Loucy (cell line): ENCODE data around the gene SLC16A6.
"Not testable (repeated sequence)": the region's sequence is repeated elsewhere in the genome, so short reads cannot be mapped to it uniquely, and the experiment has no call there.

Source experiments
- EZH2phosphoT487 ChIP-seq: fragments of 200-600 bp; IDR thresholded peaks from 2 replicates; pipeline ENCODE4 v1.6.1; 2018; ENCODE audit warnings: antibody characterized with exemption, mild to moderate bottlenecking, moderate library complexity, borderline replicate concordance
- TF ChIP-seq, protein P1 (sequence below): fragments of 200-600 bp; sonication (generic); conservative IDR thresholded peaks from 2 replicates; pipeline ENCODE4 v1.5.1; 2014; ENCODE audit warnings: mild to moderate bottlenecking, antibody characterized with exemption, low read length

DNA sequence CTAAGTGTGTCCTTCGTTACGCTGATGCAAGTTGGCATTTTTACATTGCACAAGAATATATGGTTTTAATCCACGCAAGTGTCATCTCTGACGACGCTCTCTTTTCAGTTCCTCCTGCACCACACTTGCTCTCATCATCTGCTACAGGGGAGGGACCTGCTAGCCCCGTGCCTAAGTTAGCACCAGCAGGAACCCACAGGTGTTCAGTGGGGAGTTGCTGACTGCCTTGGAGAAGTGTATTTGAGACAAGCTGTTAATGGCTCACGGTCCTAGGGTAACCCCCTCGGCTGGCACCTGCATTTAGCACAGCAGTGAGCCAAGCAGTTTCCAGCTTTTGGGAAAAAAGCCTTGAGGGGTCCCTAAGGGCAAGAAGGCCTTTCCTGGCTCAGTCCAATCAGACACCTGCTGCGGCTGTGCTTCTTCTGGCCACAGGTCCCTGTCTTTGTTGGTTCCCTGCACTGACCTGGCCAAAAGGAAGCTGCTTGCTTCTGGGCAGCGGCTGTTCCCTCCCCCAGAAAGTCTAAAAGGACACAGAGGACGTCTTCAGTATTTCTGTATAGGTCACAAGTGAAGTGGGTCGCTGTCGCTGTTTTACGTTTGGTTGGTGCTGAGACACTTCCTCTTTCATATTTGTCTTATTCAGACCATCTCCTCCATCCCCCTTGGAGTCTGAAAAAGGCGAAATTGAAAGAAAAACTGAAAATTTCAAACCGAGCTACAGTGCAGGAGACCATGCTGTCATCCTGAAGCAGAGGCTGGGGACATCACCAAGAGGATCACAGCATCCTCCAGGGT lies 53.4 kb downstream of the SLC16A6 start:
- TF ChIP-seq, protein P1, sequence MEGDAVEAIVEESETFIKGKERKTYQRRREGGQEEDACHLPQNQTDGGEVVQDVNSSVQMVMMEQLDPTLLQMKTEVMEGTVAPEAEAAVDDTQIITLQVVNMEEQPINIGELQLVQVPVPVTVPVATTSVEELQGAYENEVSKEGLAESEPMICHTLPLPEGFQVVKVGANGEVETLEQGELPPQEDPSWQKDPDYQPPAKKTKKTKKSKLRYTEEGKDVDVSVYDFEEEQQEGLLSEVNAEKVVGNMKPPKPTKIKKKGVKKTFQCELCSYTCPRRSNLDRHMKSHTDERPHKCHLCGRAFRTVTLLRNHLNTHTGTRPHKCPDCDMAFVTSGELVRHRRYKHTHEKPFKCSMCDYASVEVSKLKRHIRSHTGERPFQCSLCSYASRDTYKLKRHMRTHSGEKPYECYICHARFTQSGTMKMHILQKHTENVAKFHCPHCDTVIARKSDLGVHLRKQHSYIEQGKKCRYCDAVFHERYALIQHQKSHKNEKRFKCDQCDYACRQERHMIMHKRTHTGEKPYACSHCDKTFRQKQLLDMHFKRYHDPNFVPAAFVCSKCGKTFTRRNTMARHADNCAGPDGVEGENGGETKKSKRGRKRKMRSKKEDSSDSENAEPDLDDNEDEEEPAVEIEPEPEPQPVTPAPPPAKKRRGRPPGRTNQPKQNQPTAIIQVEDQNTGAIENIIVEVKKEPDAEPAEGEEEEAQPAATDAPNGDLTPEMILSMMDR = not testable (repeated sequence)
- TF ChIP-seq EZH2phosphoT487 = not testable (repeated sequence)
